GM19438 (cell line): Measurements from ENCODE around the gene PIGP.
"Not testable (repeated sequence)": the region's sequence is repeated elsewhere in the genome, so short reads cannot be mapped to it uniquely, and the experiment has no call there.

Source experiments
- ATAC-seq: cut with Tn5 transposase; IDR thresholded peaks from one replicate; pipeline ENCODE4 v1.9.1; 2021; ENCODE audit warnings: low read depth; ENCODE audit not compliant: unreplicated experiment

The PIGP gene

GRCh38 chr21:37076087-37076850 is 3.4 kb upstream of the PIGP start:
- no peak for ATAC-seq

- ATAC-seq = no peak
Observed at GRCh38 chr21:37075214-37075770, 2.4 kb upstream of the PIGP start.

GRCh38 chr21:37074546-37074945 is 1.7 kb upstream of the PIGP start:
- ATAC-seq = no peak

GRCh38 chr21:37074197-37074510 is 1.3 kb upstream of the PIGP start:
- no peak for ATAC-seq

- peak; percentile 37 for ATAC-seq
Observed at GRCh38 chr21:37073417-37074196, 736 bp upstream of the PIGP start.

GRCh38 chr21:37072274-37072987 is 440 bp downstream of the PIGP start:
- ATAC-seq = peak; percentile 46

GRCh38 chr21:37071561-37072273 is 1.2 kb downstream of the PIGP start:
- ATAC-seq = no peak

GRCh38 chr21:37065561-37066177 is 7.2 kb downstream of the PIGP start:
- ATAC-seq = no peak

- ATAC-seq = no peak
Observed at GRCh38 chr21:37064841-37065240, 8.0 kb downstream of the PIGP start.

GRCh38 chr21:37063433-37063832 is 9.4 kb downstream of the PIGP start:
- ATAC-seq = no peak

GRCh38 chr21:37062593-37062935 is 10.3 kb downstream of the PIGP start:
- no peak for ATAC-seq

GRCh38 chr21:37061926-37062592 is 10.8 kb downstream of the PIGP start:
- ATAC-seq = no peak

- no peak for ATAC-seq
Observed at GRCh38 chr21:37060296-37060695, 12.6 kb downstream of the PIGP start.

GRCh38 chr21:37059181-37059580 is 13.7 kb downstream of the PIGP start:
- ATAC-seq = no peak

- no peak for ATAC-seq
Observed at GRCh38 chr21:37058261-37058660, 14.6 kb downstream of the PIGP start.

- no peak for ATAC-seq
Observed at GRCh38 chr21:37057614-37058013, 15.3 kb downstream of the PIGP start.

- no peak for ATAC-seq
Observed at GRCh38 chr21:37055271-37055855, 17.5 kb downstream of the PIGP start.

- ATAC-seq = not testable (repeated sequence)
Observed at GRCh38 chr21:37049741-37050140, 23.1 kb downstream of the PIGP start.

GRCh38 chr21:37047079-37047478 is 25.8 kb downstream of the PIGP start:
- no peak for ATAC-seq
